Panc1 (cell line): Measurements from ENCODE around the gene DIP2C. TPM values are rescaled to one million over a fixed set of nuclear protein-coding genes. Genes with fewer than 3 reads are reported as not detected.

ENCODE experiments used
- ATAC-seq: fragments of 200-7000 bp; cut with Tn5 transposase; 2 replicates; pipeline ENCODE4 v1.9.1; 2020; ENCODE audit warnings: mild to moderate bottlenecking, moderate library complexity
- BruUV-seq: library from RNA; stranded (reverse); fragments of 400-500 nt; replicated peaks from 2 replicates; lab custom pipeline; 2021; lab: Mats Ljungman, UMichigan
- CTCF ChIA-PET: fragments of 300-600 bp; sonication (Branson Sonifier 250); formaldehyde crosslinking; loops from one replicate; lab custom pipeline; 2022; ENCODE audit warnings: antibody characterized with exemption; lab: Charles Lee
- POLR2A ChIA-PET: fragments of 300-600 bp; sonication (Branson Sonifier 250); formaldehyde crosslinking; loops from one replicate; lab custom pipeline; 2022; ENCODE audit warnings: antibody characterized with exemption; lab: Charles Lee
- DNase-seq: peaks from one replicate; pipeline ENCODE4 v3.0.0-alpha.2; 2010; ENCODE audit warnings: low read depth, low spot score
- H3K27ac ChIP-seq: 2 replicates; pipeline ENCODE4 v1.5.1; 2011; ENCODE audit warnings: mild to moderate bottlenecking, low read length, inconsistent platforms
- H3K27me3 ChIP-seq: fragments of 200-500 bp; sonication (Bioruptor generic); 2 replicates; pipeline ENCODE4 v1.6.0; 2014; ENCODE audit warnings: low read length, inconsistent platforms; ENCODE audit not compliant: control insufficient read depth, insufficient read depth
- H3K36me3 ChIP-seq: fragments of 200-500 bp; sonication (Bioruptor generic); 2 replicates; pipeline ENCODE4 v1.5.1; 2014; ENCODE audit warnings: inconsistent platforms, mild to moderate bottlenecking, low read length, moderate library complexity; ENCODE audit not compliant: control insufficient read depth, insufficient read depth
- H3K4me1 ChIP-seq: 2 replicates; pipeline ENCODE4 v1.5.1; 2011; ENCODE audit warnings: inconsistent platforms, mild to moderate bottlenecking, low read length, moderate library complexity; ENCODE audit not compliant: control insufficient read depth, insufficient read depth
- H3K4me3 ChIP-seq, 2 experiments: 2 replicates each; pipeline ENCODE4 v1.5.1; 2011 to 2012; ENCODE audit warnings: low read depth in 2 of 2, low read length in 2 of 2, mild to moderate bottlenecking in 2 of 2, inconsistent platforms in 1 of 2, moderate library complexity in 1 of 2
- H3K9me3 ChIP-seq: fragments of 200-500 bp; sonication (Bioruptor generic); 2 replicates; pipeline ENCODE4 v1.5.1; 2014; ENCODE audit warnings: low read depth, mild to moderate bottlenecking, inconsistent platforms, low read length, moderate library complexity; ENCODE audit not compliant: control insufficient read depth, insufficient read depth
- POLR2AphosphoS5 ChIP-seq: IDR thresholded peaks from 2 replicates; pipeline ENCODE4 v1.6.1; 2012; ENCODE audit warnings: mild to moderate bottlenecking, low read depth, low read length, moderate library complexity
- SIN3A ChIP-seq: IDR thresholded peaks from 2 replicates; pipeline ENCODE4 v1.6.1; 2012; ENCODE audit warnings: low read depth, mild to moderate bottlenecking, low read length, moderate library complexity, borderline replicate concordance; ENCODE audit not compliant: insufficient read depth
- TCF7L2 ChIP-seq: IDR thresholded peaks from 2 replicates; pipeline ENCODE4 v1.6.1; 2011; ENCODE audit warnings: mild to moderate bottlenecking, low read depth, low read length, inconsistent platforms
- in situ Hi-C: cut with HindIII; loops from 2 replicates; pipeline ENCODE4 v1.10.0; 2016; ENCODE audit warnings: low sequenced_read_pairs, low pct_unique_long_range_greater_than_20kb
- intact Hi-C: fragments of 100-400 bp; cut with micrococcal nuclease; formaldehyde crosslinking; loops from one replicate; pipeline ENCODE4 v1.10.0; 2022; ENCODE audit not compliant: unreplicated experiment
- total RNA-seq: library from RNA; stranded (reverse); gene quantifications from one replicate; pipeline ENCODE4 v1.2.1, GENCODE V29; 2021; ENCODE audit not compliant: unreplicated experiment
- TF ChIP-seq, protein P1 (sequence below): fragments of 450-650 bp; IDR thresholded peaks from 2 replicates; pipeline ENCODE4 v1.5.1; 2017; ENCODE audit warnings: mild to moderate bottlenecking
- TF ChIP-seq, protein P2 (sequence below), 2 experiments: IDR thresholded peaks; 2 replicates each; pipeline ENCODE4 v1.6.1; 2011 to 2012; ENCODE audit warnings: low read depth in 2 of 2, control low read depth in 1 of 2, low read length in 1 of 2, mild to moderate bottlenecking in 1 of 2, moderate library complexity in 1 of 2; ENCODE audit not compliant: insufficient read depth in 1 of 2

The DIP2C gene
- total RNA-seq, 1 experiment from 2014 or later, result 13.2 TPM

GRCh38 chr10:364267-364775 lies 325.1 kb downstream of the DIP2C start:
- ATAC-seq (no peak), DNase-seq (no peak)
- in situ Hi-C loops, result no loop called here
- no peaks in the 10 kb centered on the region for H3K9me3 ChIP-seq
- CTCF ChIA-PET, result no interaction called here
- no peaks in the 10 kb centered on the region for H3K27me3 ChIP-seq
- H3K27ac ChIP-seq, result no peak overlapping the region
- no TSS peak for BruUV-seq
- intact Hi-C loops, result no loop called here
- H3K4me3 ChIP-seq, result no peak overlapping the region
- H3K4me1 ChIP-seq, result no peaks in the 10 kb centered on the region
- POLR2A ChIA-PET, result no interaction called here
- H3K36me3 ChIP-seq, result no peaks in the 10 kb centered on the region
- TF ChIP-seq TCF7L2 (no peak), POLR2AphosphoS5 (no peak)
- TF ChIP-seq, protein P1, sequence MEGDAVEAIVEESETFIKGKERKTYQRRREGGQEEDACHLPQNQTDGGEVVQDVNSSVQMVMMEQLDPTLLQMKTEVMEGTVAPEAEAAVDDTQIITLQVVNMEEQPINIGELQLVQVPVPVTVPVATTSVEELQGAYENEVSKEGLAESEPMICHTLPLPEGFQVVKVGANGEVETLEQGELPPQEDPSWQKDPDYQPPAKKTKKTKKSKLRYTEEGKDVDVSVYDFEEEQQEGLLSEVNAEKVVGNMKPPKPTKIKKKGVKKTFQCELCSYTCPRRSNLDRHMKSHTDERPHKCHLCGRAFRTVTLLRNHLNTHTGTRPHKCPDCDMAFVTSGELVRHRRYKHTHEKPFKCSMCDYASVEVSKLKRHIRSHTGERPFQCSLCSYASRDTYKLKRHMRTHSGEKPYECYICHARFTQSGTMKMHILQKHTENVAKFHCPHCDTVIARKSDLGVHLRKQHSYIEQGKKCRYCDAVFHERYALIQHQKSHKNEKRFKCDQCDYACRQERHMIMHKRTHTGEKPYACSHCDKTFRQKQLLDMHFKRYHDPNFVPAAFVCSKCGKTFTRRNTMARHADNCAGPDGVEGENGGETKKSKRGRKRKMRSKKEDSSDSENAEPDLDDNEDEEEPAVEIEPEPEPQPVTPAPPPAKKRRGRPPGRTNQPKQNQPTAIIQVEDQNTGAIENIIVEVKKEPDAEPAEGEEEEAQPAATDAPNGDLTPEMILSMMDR, result no peak
- TF ChIP-seq, protein P2, sequence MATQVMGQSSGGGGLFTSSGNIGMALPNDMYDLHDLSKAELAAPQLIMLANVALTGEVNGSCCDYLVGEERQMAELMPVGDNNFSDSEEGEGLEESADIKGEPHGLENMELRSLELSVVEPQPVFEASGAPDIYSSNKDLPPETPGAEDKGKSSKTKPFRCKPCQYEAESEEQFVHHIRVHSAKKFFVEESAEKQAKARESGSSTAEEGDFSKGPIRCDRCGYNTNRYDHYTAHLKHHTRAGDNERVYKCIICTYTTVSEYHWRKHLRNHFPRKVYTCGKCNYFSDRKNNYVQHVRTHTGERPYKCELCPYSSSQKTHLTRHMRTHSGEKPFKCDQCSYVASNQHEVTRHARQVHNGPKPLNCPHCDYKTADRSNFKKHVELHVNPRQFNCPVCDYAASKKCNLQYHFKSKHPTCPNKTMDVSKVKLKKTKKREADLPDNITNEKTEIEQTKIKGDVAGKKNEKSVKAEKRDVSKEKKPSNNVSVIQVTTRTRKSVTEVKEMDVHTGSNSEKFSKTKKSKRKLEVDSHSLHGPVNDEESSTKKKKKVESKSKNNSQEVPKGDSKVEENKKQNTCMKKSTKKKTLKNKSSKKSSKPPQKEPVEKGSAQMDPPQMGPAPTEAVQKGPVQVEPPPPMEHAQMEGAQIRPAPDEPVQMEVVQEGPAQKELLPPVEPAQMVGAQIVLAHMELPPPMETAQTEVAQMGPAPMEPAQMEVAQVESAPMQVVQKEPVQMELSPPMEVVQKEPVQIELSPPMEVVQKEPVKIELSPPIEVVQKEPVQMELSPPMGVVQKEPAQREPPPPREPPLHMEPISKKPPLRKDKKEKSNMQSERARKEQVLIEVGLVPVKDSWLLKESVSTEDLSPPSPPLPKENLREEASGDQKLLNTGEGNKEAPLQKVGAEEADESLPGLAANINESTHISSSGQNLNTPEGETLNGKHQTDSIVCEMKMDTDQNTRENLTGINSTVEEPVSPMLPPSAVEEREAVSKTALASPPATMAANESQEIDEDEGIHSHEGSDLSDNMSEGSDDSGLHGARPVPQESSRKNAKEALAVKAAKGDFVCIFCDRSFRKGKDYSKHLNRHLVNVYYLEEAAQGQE (IDR thresholded peaks at IDR 0.05; ENCODE audit: insufficient read depth in 1 of 2, low read depth in 2 of 2, low read length in 1 of 2), result no peak

DNA sequence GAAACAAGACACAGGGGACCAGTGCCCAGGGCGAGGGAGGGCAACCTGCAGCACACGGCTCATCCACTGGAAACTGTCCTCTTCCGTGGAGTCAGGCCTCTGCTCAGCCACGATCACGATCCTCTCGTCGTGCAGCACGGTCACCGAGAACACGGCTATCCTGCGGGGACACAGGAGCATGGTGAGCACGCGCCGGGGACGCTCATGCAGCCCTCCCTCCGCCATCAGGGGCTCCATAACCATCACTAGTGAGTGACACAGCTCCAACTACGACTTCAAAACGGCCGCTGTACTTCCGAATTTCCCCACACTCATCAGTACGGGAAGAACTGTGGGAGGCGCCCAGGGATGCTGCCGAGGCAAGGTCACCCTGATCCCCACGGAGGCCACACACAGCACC lies 326.3 kb downstream of the DIP2C start:
- no TSS peak for BruUV-seq
- Histone ChIP-seq H3K36me3 (no peaks in the 10 kb centered on the region), H3K27ac (no peak overlapping the region), H3K4me1 (no peaks in the 10 kb centered on the region), H3K27me3 (no peaks in the 10 kb centered on the region), H3K4me3 (no peak overlapping the region), H3K9me3 (no peaks in the 10 kb centered on the region)
- DNase-seq, result no peak
- in situ Hi-C loops, result no loop called here
- TF ChIP-seq, protein P2 (IDR thresholded peaks at IDR 0.05; ENCODE audit: insufficient read depth in 1 of 2, low read depth in 2 of 2, low read length in 1 of 2), result no peak
- TF ChIP-seq TCF7L2 (no peak), POLR2AphosphoS5 (no peak), SIN3A (no peak)
- TF ChIP-seq, protein P1, result no peak
- intact Hi-C loops, result no loop called here
- no peak for ATAC-seq
- ChIA-PET CTCF (no interaction called here), POLR2A (no interaction called here)
